Globus pallidus (tissue), 1 donor: ENCODE measurements around the gene ZFYVE26.
A peak's percentile ranks its signal among the peaks of the same experiment; 100 is the strongest.

Source experiments
- DNase-seq: peaks from one replicate; pipeline ENCODE4 v3.0.0-alpha.2; 2015; ENCODE audit warnings: low spot score

ZFYVE26 gene

GRCh38 chr14:67815573-67816225 is 691 bp downstream of the ZFYVE26 start:
- peak; percentile 16 for DNase-seq

GRCh38 chr14:67814821-67815220 is 1.6 kb downstream of the ZFYVE26 start:
- DNase-seq: no peak

GRCh38 chr14:67806246-67806645 is 10.1 kb downstream of the ZFYVE26 start:
- DNase-seq: no peak

GRCh38 chr14:67800743-67801142 is 15.6 kb downstream of the ZFYVE26 start:
- no peak for DNase-seq

GRCh38 chr14:67798731-67799130 is 17.7 kb downstream of the ZFYVE26 start:
- no peak for DNase-seq

- no peak for DNase-seq
These were observed 28.7 kb downstream of the ZFYVE26 start for GRCh38 chr14:67787673-67788072.

GRCh38 chr14:67785270-67786109 is 30.9 kb downstream of the ZFYVE26 start:
- DNase-seq: no peak

GRCh38 chr14:67784244-67784823 is 32.1 kb downstream of the ZFYVE26 start:
- DNase-seq: no peak

- DNase-seq: no peak
These were observed 34.3 kb downstream of the ZFYVE26 start for GRCh38 chr14:67782090-67782489.

- DNase-seq: no peak
These were observed 37.6 kb downstream of the ZFYVE26 start for GRCh38 chr14:67778792-67779191.

GRCh38 chr14:67776653-67777322 is 39.6 kb downstream of the ZFYVE26 start:
- no peak for DNase-seq

GRCh38 chr14:67773844-67774377 is 42.5 kb downstream of the ZFYVE26 start:
- no peak for DNase-seq

GRCh38 chr14:67768219-67768618 is 48.2 kb downstream of the ZFYVE26 start:
- DNase-seq: no peak

GRCh38 chr14:67766035-67766680 is 50.2 kb downstream of the ZFYVE26 start:
- DNase-seq: peak; percentile 38

- DNase-seq: no peak
These were observed 51.1 kb downstream of the ZFYVE26 start for GRCh38 chr14:67765192-67765834.

GRCh38 chr14:67764496-67764895 is 51.9 kb downstream of the ZFYVE26 start:
- no peak for DNase-seq

GRCh38 chr14:67763158-67763822 is 53.1 kb downstream of the ZFYVE26 start:
- DNase-seq: no peak

GRCh38 chr14:67762051-67762450 is 54.3 kb downstream of the ZFYVE26 start:
- no peak for DNase-seq

- DNase-seq: no peak
These were observed 56.5 kb downstream of the ZFYVE26 start for GRCh38 chr14:67759916-67760315.

GRCh38 chr14:67757175-67757574 is 59.2 kb downstream of the ZFYVE26 start:
- no peak for DNase-seq

- no peak for DNase-seq
These were observed 59.9 kb downstream of the ZFYVE26 start for GRCh38 chr14:67756496-67756895.
